HEK293 (cell line): Measurements from ENCODE around the gene THOP1.

Source experiments
- YY1 ChIP-seq: fragments of 450-650 bp; formaldehyde crosslinking; IDR thresholded peaks from 2 replicates; pipeline ENCODE4 v1.5.1; 2018; ENCODE audit warnings: missing biosample characterization, missing genetic modification characterization
- ZNF555 ChIP-seq: fragments of 450-650 bp; formaldehyde crosslinking; conservative IDR thresholded peaks from 2 replicates; pipeline ENCODE4 v1.5.1; 2017; ENCODE audit warnings: missing biosample characterization, mild to moderate bottlenecking, missing genetic modification characterization, inconsistent platforms
- ZNF785 ChIP-seq: fragments of 450-650 bp; formaldehyde crosslinking; IDR thresholded peaks from 2 replicates; pipeline ENCODE4 v1.5.1; 2016; ENCODE audit warnings: missing biosample characterization, missing genetic modification characterization
- TF ChIP-seq, protein P1 (sequence below): fragments of 450-650 bp; formaldehyde crosslinking; IDR thresholded peaks from 2 replicates; pipeline ENCODE4 v1.5.1; 2016; ENCODE audit warnings: missing biosample characterization, missing genetic modification characterization
- TF ChIP-seq, protein P2 (sequence below): fragments of 450-650 bp; IDR thresholded peaks from 2 replicates; pipeline ENCODE4 v1.5.1; 2018; ENCODE audit warnings: missing biosample characterization, missing genetic modification characterization

DNA sequence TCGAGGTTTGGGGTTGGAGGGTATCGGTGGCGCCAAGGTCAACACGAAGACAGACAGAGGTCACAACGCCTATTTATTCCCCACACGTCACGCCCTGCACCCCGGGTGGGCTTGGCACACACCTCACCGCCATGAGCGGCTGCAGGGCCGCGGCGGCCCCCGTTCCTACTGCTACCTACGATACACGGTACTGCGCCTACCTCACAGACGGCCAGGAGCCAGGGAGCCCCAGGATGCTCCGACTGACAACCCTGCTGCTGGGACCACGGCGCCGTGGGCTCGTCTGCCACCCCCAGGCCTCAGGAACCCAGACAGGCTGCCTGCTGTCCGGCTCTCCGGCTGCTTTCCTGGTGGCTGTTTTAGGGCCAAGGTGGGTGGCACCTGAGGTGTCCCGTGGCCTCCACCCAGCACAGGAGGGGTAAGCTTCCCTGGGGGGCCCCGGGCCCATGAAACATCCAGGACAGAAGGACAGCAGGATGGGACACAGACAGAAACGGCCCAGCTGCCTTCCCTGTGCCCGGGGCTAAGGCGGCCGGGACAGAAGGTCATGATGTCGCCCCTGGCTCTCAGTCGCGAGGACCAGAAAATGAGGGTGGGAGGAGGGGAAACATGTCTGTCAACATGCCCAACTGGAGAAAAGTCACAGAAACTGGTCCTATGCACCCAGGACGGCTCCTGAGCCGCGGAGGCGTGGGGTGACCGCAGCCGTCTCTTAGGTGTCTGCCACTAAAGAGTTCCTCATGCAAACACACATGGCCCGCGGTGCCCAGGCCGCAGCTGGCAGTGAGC, 30.4 kb upstream of the THOP1 start:
- TF ChIP-seq, protein P1, sequence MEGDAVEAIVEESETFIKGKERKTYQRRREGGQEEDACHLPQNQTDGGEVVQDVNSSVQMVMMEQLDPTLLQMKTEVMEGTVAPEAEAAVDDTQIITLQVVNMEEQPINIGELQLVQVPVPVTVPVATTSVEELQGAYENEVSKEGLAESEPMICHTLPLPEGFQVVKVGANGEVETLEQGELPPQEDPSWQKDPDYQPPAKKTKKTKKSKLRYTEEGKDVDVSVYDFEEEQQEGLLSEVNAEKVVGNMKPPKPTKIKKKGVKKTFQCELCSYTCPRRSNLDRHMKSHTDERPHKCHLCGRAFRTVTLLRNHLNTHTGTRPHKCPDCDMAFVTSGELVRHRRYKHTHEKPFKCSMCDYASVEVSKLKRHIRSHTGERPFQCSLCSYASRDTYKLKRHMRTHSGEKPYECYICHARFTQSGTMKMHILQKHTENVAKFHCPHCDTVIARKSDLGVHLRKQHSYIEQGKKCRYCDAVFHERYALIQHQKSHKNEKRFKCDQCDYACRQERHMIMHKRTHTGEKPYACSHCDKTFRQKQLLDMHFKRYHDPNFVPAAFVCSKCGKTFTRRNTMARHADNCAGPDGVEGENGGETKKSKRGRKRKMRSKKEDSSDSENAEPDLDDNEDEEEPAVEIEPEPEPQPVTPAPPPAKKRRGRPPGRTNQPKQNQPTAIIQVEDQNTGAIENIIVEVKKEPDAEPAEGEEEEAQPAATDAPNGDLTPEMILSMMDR (tag by site-specific recombination), result no peak
- TF ChIP-seq ZNF555 (no peak), YY1 (tag by site-specific recombination) (no peak), ZNF785 (tag by site-specific recombination) (no peak)
- TF ChIP-seq, protein P2, sequence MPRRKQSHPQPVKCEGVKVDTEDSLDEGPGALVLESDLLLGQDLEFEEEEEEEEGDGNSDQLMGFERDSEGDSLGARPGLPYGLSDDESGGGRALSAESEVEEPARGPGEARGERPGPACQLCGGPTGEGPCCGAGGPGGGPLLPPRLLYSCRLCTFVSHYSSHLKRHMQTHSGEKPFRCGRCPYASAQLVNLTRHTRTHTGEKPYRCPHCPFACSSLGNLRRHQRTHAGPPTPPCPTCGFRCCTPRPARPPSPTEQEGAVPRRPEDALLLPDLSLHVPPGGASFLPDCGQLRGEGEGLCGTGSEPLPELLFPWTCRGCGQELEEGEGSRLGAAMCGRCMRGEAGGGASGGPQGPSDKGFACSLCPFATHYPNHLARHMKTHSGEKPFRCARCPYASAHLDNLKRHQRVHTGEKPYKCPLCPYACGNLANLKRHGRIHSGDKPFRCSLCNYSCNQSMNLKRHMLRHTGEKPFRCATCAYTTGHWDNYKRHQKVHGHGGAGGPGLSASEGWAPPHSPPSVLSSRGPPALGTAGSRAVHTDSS (tag by site-specific recombination), result no peak
